Mesothelial cell of epicardium (in vitro differentiated cells): Measurements from ENCODE around the gene BRCA1. TPM values are rescaled to one million over a fixed set of nuclear protein-coding genes. Genes with fewer than 3 reads are reported as not detected.
A peak's percentile ranks its signal among the peaks of the same experiment; 100 is the strongest.

ENCODE experiments used
- DNase-seq, 2 experiments: peaks; one replicate each; pipeline ENCODE4 v3.0.0; 2021; ENCODE audit warnings: low spot score in 2 of 2; ENCODE audit not compliant: unreplicated experiment in 2 of 2
- H3K27ac Mint-ChIP-seq: 2 replicates; pipeline ENCODE4 v1.8.0; 2021; ENCODE audit warnings: mixed read lengths
- H3K27me3 Mint-ChIP-seq: 2 replicates; pipeline ENCODE4 v1.8.0; 2021; ENCODE audit warnings: low read depth, mixed read lengths
- H3K36me3 Mint-ChIP-seq: 2 replicates; pipeline ENCODE4 v1.8.0; 2021; ENCODE audit warnings: mixed read lengths
- H3K4me1 Mint-ChIP-seq: 2 replicates; pipeline ENCODE4 v1.8.0; 2021; ENCODE audit warnings: mixed read lengths
- H3K4me3 Mint-ChIP-seq: 2 replicates; pipeline ENCODE4 v1.8.0; 2021; ENCODE audit warnings: mild to moderate bottlenecking, moderate library complexity, mixed read lengths
- H3K9me3 Mint-ChIP-seq: 2 replicates; pipeline ENCODE4 v1.8.0; 2021; ENCODE audit warnings: mixed read lengths
- total RNA-seq: library from RNA; stranded (reverse); gene quantifications from 3 replicates; pipeline ENCODE4 v1.2.1, GENCODE V29; 2021
- TF ChIP-seq, protein P1 (sequence below): fragments of 200-600 bp; sonication (generic); IDR thresholded peaks from one replicate; pipeline ENCODE4 v1.5.0; 2021; ENCODE audit warnings: antibody characterized with exemption; ENCODE audit not compliant: unreplicated experiment

BRCA1 gene
- total RNA-seq, 1 donor from 2014 or later = 15.5 TPM

DNA sequence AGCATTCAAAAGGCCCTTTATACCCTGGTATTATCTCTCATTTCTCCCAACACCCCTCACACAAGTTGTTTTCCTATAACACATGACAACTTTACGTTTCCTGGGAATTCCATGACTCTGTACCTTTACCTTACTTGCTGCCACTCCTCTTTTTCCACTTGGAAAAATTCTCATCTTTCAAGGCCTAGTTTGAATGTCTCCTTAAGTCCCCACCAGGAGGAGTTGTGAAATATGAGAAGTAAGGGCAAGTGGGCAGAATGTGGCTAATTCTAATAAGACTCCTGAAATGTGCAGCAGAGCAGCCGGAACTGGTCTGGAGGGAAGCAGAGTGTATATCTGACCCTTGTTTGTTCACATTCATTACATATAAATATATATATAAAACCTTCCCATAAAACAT, 39.7 kb downstream of the BRCA1 start:
- TF ChIP-seq, protein P1, sequence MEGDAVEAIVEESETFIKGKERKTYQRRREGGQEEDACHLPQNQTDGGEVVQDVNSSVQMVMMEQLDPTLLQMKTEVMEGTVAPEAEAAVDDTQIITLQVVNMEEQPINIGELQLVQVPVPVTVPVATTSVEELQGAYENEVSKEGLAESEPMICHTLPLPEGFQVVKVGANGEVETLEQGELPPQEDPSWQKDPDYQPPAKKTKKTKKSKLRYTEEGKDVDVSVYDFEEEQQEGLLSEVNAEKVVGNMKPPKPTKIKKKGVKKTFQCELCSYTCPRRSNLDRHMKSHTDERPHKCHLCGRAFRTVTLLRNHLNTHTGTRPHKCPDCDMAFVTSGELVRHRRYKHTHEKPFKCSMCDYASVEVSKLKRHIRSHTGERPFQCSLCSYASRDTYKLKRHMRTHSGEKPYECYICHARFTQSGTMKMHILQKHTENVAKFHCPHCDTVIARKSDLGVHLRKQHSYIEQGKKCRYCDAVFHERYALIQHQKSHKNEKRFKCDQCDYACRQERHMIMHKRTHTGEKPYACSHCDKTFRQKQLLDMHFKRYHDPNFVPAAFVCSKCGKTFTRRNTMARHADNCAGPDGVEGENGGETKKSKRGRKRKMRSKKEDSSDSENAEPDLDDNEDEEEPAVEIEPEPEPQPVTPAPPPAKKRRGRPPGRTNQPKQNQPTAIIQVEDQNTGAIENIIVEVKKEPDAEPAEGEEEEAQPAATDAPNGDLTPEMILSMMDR = no peak
- Mint-ChIP-seq H3K9me3 (no peaks in the 10 kb centered on the region), H3K27me3 (no peaks in the 10 kb centered on the region), H3K27ac (peak overlapping the region; percentile 82), H3K36me3 (no peaks in the 10 kb centered on the region), H3K4me1 (peaks cover 3% of the 10 kb centered on the region), H3K4me3 (no peak overlapping the region)
- DNase-seq = no peak

- H3K36me3 Mint-ChIP-seq = peaks cover 2% of the 10 kb centered on the region
- H3K9me3 Mint-ChIP-seq = no peaks in the 10 kb centered on the region
- no peaks in the 10 kb centered on the region for H3K27me3 Mint-ChIP-seq
- no peak for DNase-seq
- H3K4me3 Mint-ChIP-seq = no peak overlapping the region
- H3K4me1 Mint-ChIP-seq = no peaks in the 10 kb centered on the region
- TF ChIP-seq, protein P1 = no peak
- H3K27ac Mint-ChIP-seq = no peak overlapping the region
These were observed 45.4 kb downstream of the BRCA1 start for GRCh38 chr17:43079641-43080302.

DNA sequence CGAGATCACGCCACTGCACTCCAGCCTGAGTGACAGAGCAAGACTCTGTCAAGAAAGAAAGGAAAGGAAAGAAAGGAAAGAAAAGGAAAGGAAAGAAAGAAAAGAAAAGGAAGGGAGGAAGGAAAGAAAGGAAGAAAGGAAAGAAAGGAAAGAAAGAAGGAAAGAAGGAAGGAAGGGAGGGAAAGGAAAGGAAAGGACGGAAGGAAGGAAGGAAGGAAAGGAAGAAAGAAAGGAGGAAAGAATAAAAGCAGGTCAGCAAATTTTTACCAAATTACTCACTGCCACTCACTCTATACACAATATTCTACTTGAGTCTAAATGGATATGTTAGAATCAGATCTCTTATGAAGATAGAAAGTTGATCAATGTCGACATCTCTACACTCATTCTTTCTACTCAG, 50.3 kb downstream of the BRCA1 start:
- no peak for DNase-seq
- TF ChIP-seq, protein P1 = no peak
- no peaks in the 10 kb centered on the region for H3K27me3 Mint-ChIP-seq
- no peak overlapping the region for H3K27ac Mint-ChIP-seq
- H3K4me1 Mint-ChIP-seq = no peaks in the 10 kb centered on the region
- no peak overlapping the region for H3K4me3 Mint-ChIP-seq
- H3K9me3 Mint-ChIP-seq = no peaks in the 10 kb centered on the region
- peaks cover 4% of the 10 kb centered on the region for H3K36me3 Mint-ChIP-seq

GRCh38 chr17:43070872-43071271, 54.3 kb downstream of the BRCA1 start:
- no peak overlapping the region for H3K27ac Mint-ChIP-seq
- H3K36me3 Mint-ChIP-seq = peaks cover 3% of the 10 kb centered on the region
- H3K27me3 Mint-ChIP-seq = no peaks in the 10 kb centered on the region
- DNase-seq = no peak
- H3K4me3 Mint-ChIP-seq = no peak overlapping the region
- TF ChIP-seq, protein P1 = no peak
- no peaks in the 10 kb centered on the region for H3K4me1 Mint-ChIP-seq
- no peaks in the 10 kb centered on the region for H3K9me3 Mint-ChIP-seq

DNA sequence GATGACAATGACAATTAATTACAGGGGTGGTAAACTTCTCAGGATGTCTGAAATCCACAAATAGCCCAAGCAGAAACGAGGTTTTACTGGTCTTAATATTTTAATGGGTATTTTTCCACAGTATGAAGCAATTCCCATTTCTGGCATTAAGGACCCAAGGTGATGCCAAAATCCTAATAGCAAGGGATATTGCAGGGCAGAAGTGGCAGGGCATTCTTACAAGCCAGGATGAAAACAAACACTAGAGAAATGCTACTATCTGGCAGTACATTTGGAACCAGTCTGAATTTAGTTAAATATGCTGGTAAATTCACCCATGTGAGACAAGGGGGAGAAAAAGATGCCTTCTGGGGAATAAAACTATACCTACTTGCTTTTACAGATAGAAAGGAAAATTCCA, 54.9 kb downstream of the BRCA1 start:
- TF ChIP-seq, protein P1 = no peak
- no peaks in the 10 kb centered on the region for H3K4me1 Mint-ChIP-seq
- no peak overlapping the region for H3K4me3 Mint-ChIP-seq
- no peak for DNase-seq
- no peaks in the 10 kb centered on the region for H3K9me3 Mint-ChIP-seq
- H3K27ac Mint-ChIP-seq = no peak overlapping the region
- H3K36me3 Mint-ChIP-seq = peaks cover 3% of the 10 kb centered on the region
- H3K27me3 Mint-ChIP-seq = no peaks in the 10 kb centered on the region

GRCh38 chr17:43069368-43069898, 55.7 kb downstream of the BRCA1 start:
- H3K4me3 Mint-ChIP-seq = no peak overlapping the region
- peaks cover 3% of the 10 kb centered on the region for H3K36me3 Mint-ChIP-seq
- H3K9me3 Mint-ChIP-seq = no peaks in the 10 kb centered on the region
- DNase-seq = no peak
- no peak overlapping the region for H3K27ac Mint-ChIP-seq
- no peaks in the 10 kb centered on the region for H3K4me1 Mint-ChIP-seq
- TF ChIP-seq, protein P1 = no peak
- no peaks in the 10 kb centered on the region for H3K27me3 Mint-ChIP-seq
